CD4-positive, alpha-beta memory T cell (primary cell): ENCODE data around the gene RERG. TPM values are rescaled to one million over a fixed set of nuclear protein-coding genes. Genes with fewer than 3 reads are reported as not detected.

Experiments
- CTCF ChIA-PET: fragments of 350-600 bp; sonication (Branson Sonifier 250); formaldehyde crosslinking; loops from one replicate; lab custom pipeline; 2021; ENCODE audit warnings: inconsistent platforms; ENCODE audit not compliant: partially characterized antibody; lab: Charles Lee
- POLR2A ChIA-PET: fragments of 350-600 bp; sonication (Branson Sonifier 250); formaldehyde crosslinking; loops from one replicate; lab custom pipeline; 2021; ENCODE audit not compliant: partially characterized antibody; lab: Charles Lee
- DNase-seq, 5 donors: peaks; one replicate each; pipeline versions ENCODE4 v3.0.0 to v3.0.0-alpha.2; 2020 to 2022; ENCODE audit warnings: mixed read lengths in 1 of 5
- H3K27ac ChIP-seq: one replicate; pipeline ENCODE4 v1.7.0; 2013; ENCODE audit warnings: low read depth, low read length
- H3K27me3 ChIP-seq: 2 replicates; pipeline ENCODE4 v1.7.0; 2013; ENCODE audit warnings: mild to moderate bottlenecking, low read length, moderate library complexity; ENCODE audit not compliant: insufficient read depth
- H3K36me3 ChIP-seq: 2 replicates; pipeline ENCODE4 v1.7.0; 2013; ENCODE audit warnings: mild to moderate bottlenecking, low read length, moderate library complexity; ENCODE audit not compliant: insufficient read depth
- H3K4me1 ChIP-seq: 2 replicates; pipeline ENCODE4 v1.7.0; 2013; ENCODE audit warnings: mild to moderate bottlenecking, low read length, moderate library complexity; ENCODE audit not compliant: insufficient read depth
- H3K4me3 ChIP-seq, 2 donors: one replicate each; pipeline ENCODE4 v1.7.0; 2013; ENCODE audit warnings: low read length in 2 of 2, mild to moderate bottlenecking in 1 of 2
- H3K9me3 ChIP-seq, 2 donors: one replicate each; pipeline ENCODE4 v1.7.0; 2013; ENCODE audit warnings: low read length in 2 of 2, control low read depth in 1 of 2; ENCODE audit not compliant: control insufficient read depth in 1 of 2
- H3K27ac Mint-ChIP-seq, 7 donors: one replicate each; pipeline ENCODE4 v1.8.0; 2020 to 2021; ENCODE audit warnings: mixed read lengths in 7 of 7, mild to moderate bottlenecking in 6 of 7, inconsistent platforms in 3 of 7, moderate library complexity in 3 of 7
- H3K27me3 Mint-ChIP-seq, 2 donors: one replicate each; pipeline ENCODE4 v1.8.0; 2020 to 2021; ENCODE audit warnings: mixed read lengths in 2 of 2
- H3K36me3 Mint-ChIP-seq, 2 donors: one replicate each; pipeline ENCODE4 v1.8.0; 2020 to 2021; ENCODE audit warnings: mixed read lengths in 2 of 2, inconsistent platforms in 1 of 2, mild to moderate bottlenecking in 1 of 2
- H3K4me1 Mint-ChIP-seq, 4 donors: one replicate each; pipeline ENCODE4 v1.8.0; 2020 to 2021; ENCODE audit warnings: mixed read lengths in 4 of 4, mild to moderate bottlenecking in 1 of 4
- H3K4me3 Mint-ChIP-seq, 8 donors: one replicate each; pipeline ENCODE4 v1.8.0; 2020 to 2021; ENCODE audit warnings: mixed read lengths in 8 of 8, mild to moderate bottlenecking in 7 of 8, moderate library complexity in 6 of 8, inconsistent platforms in 3 of 8
- H3K9me3 Mint-ChIP-seq, 8 donors: one replicate each; pipeline ENCODE4 v1.8.0; 2020 to 2021; ENCODE audit warnings: mixed read lengths in 8 of 8, mild to moderate bottlenecking in 5 of 8, inconsistent platforms in 3 of 8, moderate library complexity in 1 of 8
- intact Hi-C: fragments of 100-400 bp; cut with micrococcal nuclease; formaldehyde crosslinking; loops from one replicate; pipeline ENCODE4 v1.15.1; 2023
- polyA plus RNA-seq, 2 donors: library from polyadenylated mRNA; unstranded; fragments of 300-500 nt; fragmentation: Illumina TruSeq; gene quantifications; one replicate each; pipeline ENCODE4 v1.2.3, GENCODE V29; 2021
- total RNA-seq, 2 experiments: library from RNA; stranded (reverse); gene quantifications; one replicate each; pipeline ENCODE4 v1.2.3, GENCODE V29; 2021

The RERG gene
- total and polyA plus RNA-seq, 4 experiments from 2014 or later, result not detected

DNA sequence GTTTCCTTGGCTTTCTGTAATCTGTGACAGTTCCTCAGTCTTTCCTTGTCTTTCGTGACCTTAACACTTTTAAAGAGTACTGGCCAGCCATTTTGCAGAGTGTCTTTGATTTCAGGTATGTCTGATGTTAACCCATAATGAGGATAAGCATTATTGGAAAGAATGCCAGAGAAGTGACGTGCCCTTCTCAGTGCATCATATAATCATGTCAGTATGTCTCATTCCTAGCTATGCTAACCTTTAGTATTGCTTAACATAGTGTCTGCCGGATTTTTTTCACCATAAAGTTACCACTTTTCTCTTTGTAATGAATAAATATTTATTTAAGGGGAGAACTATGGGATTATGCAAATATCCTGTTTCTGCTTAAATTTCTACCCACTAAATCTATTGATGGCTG lies 28.5 kb downstream of the RERG start:
- Mint-ChIP-seq H3K4me3 (no peak overlapping the region), H3K36me3 (no peaks in the 10 kb centered on the region), H3K4me1 (no peaks in the 10 kb centered on the region), H3K9me3 (no peaks in the 10 kb centered on the region), H3K27ac (no peak overlapping the region), H3K27me3 (peaks cover 2 to 5% of the 10 kb centered on the region in 2 donors)
- ChIA-PET POLR2A (no interaction called here), CTCF (no interaction called here)
- H3K27ac ChIP-seq, result no peak overlapping the region
- no peak for DNase-seq
- no peaks in the 10 kb centered on the region for H3K27me3 ChIP-seq
- H3K9me3 ChIP-seq, result no peaks in the 10 kb centered on the region
- H3K4me1 ChIP-seq, result no peaks in the 10 kb centered on the region
- H3K4me3 ChIP-seq, result no peak overlapping the region
- no peaks in the 10 kb centered on the region for H3K36me3 ChIP-seq
- intact Hi-C loops, result no loop called here

DNA sequence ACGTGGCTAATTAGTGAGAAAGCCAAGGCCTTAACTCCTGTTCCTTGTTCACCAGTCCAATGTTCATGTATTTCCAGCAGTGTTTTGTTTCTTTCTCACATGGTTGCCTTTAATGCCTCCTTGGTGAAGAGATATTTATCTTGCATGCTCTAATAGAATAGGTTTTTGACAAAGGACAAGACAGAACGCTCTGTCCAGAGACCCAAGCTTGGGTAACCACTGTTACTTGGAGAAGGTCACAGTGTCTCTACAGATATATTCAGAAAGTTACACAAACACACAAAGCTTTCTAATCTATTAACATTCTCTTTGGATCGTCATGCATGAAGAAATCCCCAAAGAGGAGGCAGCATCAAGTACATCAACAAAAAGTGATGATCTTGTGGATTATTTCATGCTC lies 33.1 kb downstream of the RERG start:
- no peaks in the 10 kb centered on the region for H3K4me1 Mint-ChIP-seq
- Histone ChIP-seq H3K4me3 (no peak overlapping the region), H3K27me3 (no peaks in the 10 kb centered on the region), H3K9me3 (no peaks in the 10 kb centered on the region), H3K36me3 (no peaks in the 10 kb centered on the region), H3K4me1 (no peaks in the 10 kb centered on the region), H3K27ac (no peak overlapping the region)
- H3K4me3 Mint-ChIP-seq, result no peak overlapping the region
- H3K36me3 Mint-ChIP-seq, result no peaks in the 10 kb centered on the region
- POLR2A ChIA-PET, result no interaction called here
- intact Hi-C loops, result no loop called here
- no peaks in the 10 kb centered on the region for H3K9me3 Mint-ChIP-seq
- DNase-seq, result no peak
- peaks cover 1 to 3% of the 10 kb centered on the region in 2 donors for H3K27me3 Mint-ChIP-seq
- CTCF ChIA-PET, result no interaction called here
- H3K27ac Mint-ChIP-seq, result no peak overlapping the region

DNA sequence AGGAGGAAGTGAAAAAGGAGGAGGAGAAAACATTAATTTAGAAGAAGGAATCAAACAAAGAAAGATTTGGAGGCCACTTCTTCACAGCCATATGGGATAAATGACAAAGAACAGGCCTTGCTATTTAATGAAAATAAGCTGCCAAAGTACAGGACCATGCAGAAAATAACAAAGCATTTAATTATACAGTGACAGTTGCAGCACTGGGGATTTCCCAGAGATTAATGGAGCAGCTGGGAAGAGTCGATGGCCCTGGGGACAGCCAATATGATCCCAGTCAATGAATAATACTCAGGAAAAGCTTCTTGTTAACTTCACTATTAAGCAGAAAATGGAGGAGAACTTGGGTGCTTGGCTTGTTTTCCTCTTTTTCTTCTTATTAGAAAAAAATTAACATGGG lies 34.6 kb downstream of the RERG start:
- Mint-ChIP-seq H3K36me3 (no peaks in the 10 kb centered on the region), H3K4me1 (peaks cover 0 to under 1% (median 0%) of the 10 kb centered on the region in 4 donors), H3K9me3 (no peaks in the 10 kb centered on the region), H3K27me3 (peaks cover 5 to 6% of the 10 kb centered on the region in 2 donors), H3K4me3 (no peak overlapping the region), H3K27ac (no peak overlapping the region)
- Histone ChIP-seq H3K4me3 (no peak overlapping the region), H3K4me1 (no peaks in the 10 kb centered on the region), H3K36me3 (no peaks in the 10 kb centered on the region), H3K9me3 (no peaks in the 10 kb centered on the region), H3K27ac (no peak overlapping the region), H3K27me3 (no peaks in the 10 kb centered on the region)
- no peak for DNase-seq
- CTCF ChIA-PET, result no interaction called here
- POLR2A ChIA-PET, result no interaction called here
- intact Hi-C loops, result no loop called here

DNA sequence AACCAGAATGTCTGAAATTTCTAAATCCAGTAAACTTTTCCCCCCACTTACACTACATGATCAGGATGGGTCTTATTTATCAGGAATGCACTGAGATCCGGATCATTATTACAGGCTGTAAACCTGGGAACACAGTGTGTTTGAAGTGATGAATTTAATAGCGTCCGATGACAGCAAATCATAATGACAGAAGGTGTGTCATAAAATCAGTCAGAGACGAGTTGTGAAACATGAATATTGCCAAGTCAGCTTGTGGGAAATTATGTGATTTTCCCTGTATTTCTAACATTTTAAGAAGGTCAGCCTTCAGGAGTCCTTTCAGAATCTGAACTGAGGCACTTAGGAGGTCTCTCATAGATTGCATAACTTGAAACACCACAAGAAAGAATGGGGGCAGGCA lies 36.7 kb downstream of the RERG start:
- Histone ChIP-seq H3K4me3 (no peak overlapping the region), H3K9me3 (no peaks in the 10 kb centered on the region), H3K4me1 (no peaks in the 10 kb centered on the region), H3K27ac (no peak overlapping the region), H3K36me3 (no peaks in the 10 kb centered on the region), H3K27me3 (no peaks in the 10 kb centered on the region)
- no peak overlapping the region for H3K4me3 Mint-ChIP-seq
- intact Hi-C loops, result no loop called here
- ChIA-PET POLR2A (no interaction called here), CTCF (no interaction called here)
- DNase-seq, result no peak
- H3K4me1 Mint-ChIP-seq, result peaks cover 0 to 2% (median 0%) of the 10 kb centered on the region in 4 donors
- peaks cover 8 to 9% of the 10 kb centered on the region in 2 donors for H3K27me3 Mint-ChIP-seq
- H3K27ac Mint-ChIP-seq, result no peak overlapping the region
- no peaks in the 10 kb centered on the region for H3K36me3 Mint-ChIP-seq
- H3K9me3 Mint-ChIP-seq, result no peaks in the 10 kb centered on the region

DNA sequence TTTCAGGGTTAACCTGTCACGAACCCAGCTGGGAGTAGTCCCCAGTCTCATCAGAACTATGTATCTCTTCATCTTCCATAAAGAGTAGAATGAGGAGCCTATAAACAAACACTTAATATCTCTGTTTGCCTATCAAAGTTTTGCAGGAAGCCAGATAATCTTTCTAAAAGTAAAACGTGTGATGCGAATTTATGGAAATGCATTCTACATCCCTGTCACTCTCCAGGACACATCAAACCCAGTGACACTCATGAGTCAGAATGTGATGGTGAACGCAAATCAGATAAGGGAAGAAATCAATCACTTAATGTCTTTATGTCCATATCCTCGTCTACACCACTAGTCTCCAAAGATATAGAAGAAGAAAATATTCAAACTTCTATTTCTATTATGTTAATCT lies 37.4 kb downstream of the RERG start:
- CTCF ChIA-PET, result no interaction called here
- POLR2A ChIA-PET, result no interaction called here
- no peak overlapping the region for H3K4me3 Mint-ChIP-seq

DNA sequence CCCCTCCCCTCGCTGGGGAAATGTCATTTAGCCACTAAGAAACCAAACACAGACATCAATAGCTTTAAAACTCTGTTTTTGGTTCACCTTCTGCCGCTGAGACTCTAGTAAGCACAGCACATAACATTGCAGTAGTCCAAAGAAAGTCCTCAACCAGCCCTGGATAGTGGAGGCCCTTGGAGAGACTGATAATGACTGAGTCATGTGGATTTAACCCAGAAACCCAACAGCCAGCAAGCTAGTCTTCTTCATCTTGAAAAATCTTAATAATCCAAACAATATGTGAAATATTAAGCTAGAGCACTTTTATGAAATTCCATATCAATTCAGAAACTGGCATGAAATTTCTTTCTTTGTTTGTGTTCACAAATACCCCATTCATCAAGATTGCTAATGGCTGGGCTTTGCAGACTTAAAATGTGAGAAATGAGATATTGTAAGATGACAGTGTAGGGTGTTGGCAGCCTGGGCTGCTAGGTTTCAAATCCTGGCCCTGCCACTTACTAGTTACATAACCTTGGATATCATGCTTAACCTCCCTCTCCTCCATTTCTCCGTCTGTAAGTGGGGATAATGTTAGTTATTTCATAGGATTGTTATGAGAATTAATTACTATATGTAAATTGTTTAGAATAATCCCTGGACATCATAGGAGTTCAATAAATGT lies 40.1 kb downstream of the RERG start:
- ChIA-PET CTCF (no interaction called here), POLR2A (no interaction called here)
- Mint-ChIP-seq H3K4me3 (no peak overlapping the region), H3K36me3 (no peaks in the 10 kb centered on the region), H3K27ac (no peak overlapping the region), H3K4me1 (peaks cover 0 to 2% (median 0%) of the 10 kb centered on the region in 4 donors), H3K27me3 (peaks cover 12 to 13% of the 10 kb centered on the region in 2 donors), H3K9me3 (no peaks in the 10 kb centered on the region)
- no peaks in the 10 kb centered on the region for H3K9me3 ChIP-seq
- intact Hi-C loops, result no loop called here
- H3K27ac ChIP-seq, result no peak overlapping the region
- no peaks in the 10 kb centered on the region for H3K36me3 ChIP-seq
- H3K4me1 ChIP-seq, result no peaks in the 10 kb centered on the region
- no peak for DNase-seq
- H3K4me3 ChIP-seq, result no peak overlapping the region
- no peaks in the 10 kb centered on the region for H3K27me3 ChIP-seq

More for the DNA sequence above, 37.4 kb downstream of the RERG start:
- no peaks in the 10 kb centered on the region for H3K27me3 ChIP-seq
- Mint-ChIP-seq H3K36me3 (no peaks in the 10 kb centered on the region), H3K27me3 (peaks cover 9 to 11% of the 10 kb centered on the region in 2 donors), H3K27ac (no peak overlapping the region), H3K9me3 (no peaks in the 10 kb centered on the region), H3K4me1 (peaks cover 0 to 2% (median 0%) of the 10 kb centered on the region in 4 donors)
- intact Hi-C loops, result no loop called here
- H3K27ac ChIP-seq, result no peak overlapping the region
- no peak for DNase-seq
- H3K4me3 ChIP-seq, result no peak overlapping the region
- no peaks in the 10 kb centered on the region for H3K9me3 ChIP-seq
- no peaks in the 10 kb centered on the region for H3K4me1 ChIP-seq
- H3K36me3 ChIP-seq, result no peaks in the 10 kb centered on the region

DNA sequence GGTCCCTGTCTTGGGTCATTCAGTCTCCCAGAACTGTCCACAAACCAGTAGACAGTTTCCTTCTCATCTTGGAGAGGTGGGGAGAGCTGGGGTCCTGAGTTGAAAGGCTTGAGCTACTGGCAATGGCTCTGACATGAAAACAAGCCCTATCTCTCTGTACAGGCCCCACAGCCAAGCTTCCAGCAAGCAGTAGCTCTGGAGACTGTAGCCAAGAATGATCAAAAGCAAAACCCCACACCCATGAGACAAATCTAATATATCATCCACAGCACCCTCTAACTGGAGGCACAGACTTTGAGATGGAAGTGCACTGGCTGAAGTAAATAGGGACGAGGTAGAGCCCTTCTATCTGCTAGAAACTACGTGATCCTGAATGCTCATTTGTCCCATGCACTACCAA lies 40.9 kb downstream of the RERG start:
- no peaks in the 10 kb centered on the region for H3K36me3 Mint-ChIP-seq
- H3K9me3 Mint-ChIP-seq, result no peaks in the 10 kb centered on the region
- H3K27ac Mint-ChIP-seq, result no peak overlapping the region
- Histone ChIP-seq H3K9me3 (no peaks in the 10 kb centered on the region), H3K27me3 (no peaks in the 10 kb centered on the region), H3K27ac (no peak overlapping the region), H3K36me3 (no peaks in the 10 kb centered on the region), H3K4me1 (no peaks in the 10 kb centered on the region), H3K4me3 (no peak overlapping the region)
- H3K27me3 Mint-ChIP-seq, result peaks cover 12 to 15% of the 10 kb centered on the region in 2 donors
- no peak overlapping the region for H3K4me3 Mint-ChIP-seq
- POLR2A ChIA-PET, result no interaction called here
- peaks cover 0 to 2% (median 0%) of the 10 kb centered on the region in 4 donors for H3K4me1 Mint-ChIP-seq
- DNase-seq, result no peak
- CTCF ChIA-PET, result no interaction called here
- intact Hi-C loops, result no loop called here
